Measurements from ENCODE around the gene ESRP2.

The ESRP2 gene

GRCh38 chr16:68227850-68228553, 7.9 kb downstream of the ESRP2 start:
- H3K27ac ChIP-seq = no peak overlapping the region
- DNase-seq (ENCODE audit: low read depth, low spot score) = no peak

GRCh38 chr16:68227183-68227793, 8.6 kb downstream of the ESRP2 start:
- DNase-seq (ENCODE audit: low read depth, low spot score) = no peak
- H3K27ac ChIP-seq = no peak overlapping the region

- H3K27ac ChIP-seq = no peak overlapping the region
- no peak for DNase-seq (ENCODE audit: low read depth, low spot score)
Measured at GRCh38 chr16:68226116-68226515, 9.8 kb downstream of the ESRP2 start.

- H3K27ac ChIP-seq = no peak overlapping the region
- DNase-seq (ENCODE audit: low read depth, low spot score) = no peak
Measured at GRCh38 chr16:68223072-68223471, 12.9 kb downstream of the ESRP2 start.

GRCh38 chr16:68219725-68220351, 16.1 kb downstream of the ESRP2 start:
- no peak overlapping the region for H3K27ac ChIP-seq
- no peak for DNase-seq (ENCODE audit: low read depth, low spot score)

- no peak overlapping the region for H3K27ac ChIP-seq
- DNase-seq (ENCODE audit: low read depth, low spot score) = no peak
Measured at GRCh38 chr16:68217506-68217905, 18.4 kb downstream of the ESRP2 start.

- H3K27ac ChIP-seq = no peak overlapping the region
- no peak for DNase-seq (ENCODE audit: low read depth, low spot score)
Measured at GRCh38 chr16:68216240-68216639, 19.7 kb downstream of the ESRP2 start.

- DNase-seq (ENCODE audit: low read depth, low spot score) = no peak
- H3K27ac ChIP-seq = no peak overlapping the region
Measured at GRCh38 chr16:68215302-68215701, 20.6 kb downstream of the ESRP2 start.

GRCh38 chr16:68214726-68215125, 21.2 kb downstream of the ESRP2 start:
- DNase-seq (ENCODE audit: low read depth, low spot score) = no peak
- no peak overlapping the region for H3K27ac ChIP-seq

- DNase-seq (ENCODE audit: low read depth, low spot score) = no peak
- no peak overlapping the region for H3K27ac ChIP-seq
Measured at GRCh38 chr16:68206245-68206644, 29.7 kb downstream of the ESRP2 start.

- no peak for DNase-seq (ENCODE audit: low read depth, low spot score)
Measured at GRCh38 chr16:68202091-68202519, 33.8 kb downstream of the ESRP2 start.

GRCh38 chr16:68200088-68200783, 35.7 kb downstream of the ESRP2 start:
- H3K27ac ChIP-seq = no peak overlapping the region
- DNase-seq (ENCODE audit: low read depth, low spot score) = no peak

More at GRCh38 chr16:68202091-68202519, 33.8 kb downstream of the ESRP2 start:
- no peak overlapping the region for H3K27ac ChIP-seq

GRCh38 chr16:68197250-68197649, 38.7 kb downstream of the ESRP2 start:
- no peak overlapping the region for H3K27ac ChIP-seq

GRCh38 chr16:68194251-68194650, 41.7 kb downstream of the ESRP2 start:
- DNase-seq (ENCODE audit: low read depth, low spot score) = no peak
- no peak overlapping the region for H3K27ac ChIP-seq

More at GRCh38 chr16:68197250-68197649, 38.7 kb downstream of the ESRP2 start:
- DNase-seq (ENCODE audit: low read depth, low spot score) = no peak

GRCh38 chr16:68190736-68191510, 45.0 kb downstream of the ESRP2 start:
- no peak overlapping the region for H3K27ac ChIP-seq
- DNase-seq (ENCODE audit: low read depth, low spot score) = no peak

GRCh38 chr16:68190081-68190480, 45.8 kb downstream of the ESRP2 start:
- no peak for DNase-seq (ENCODE audit: low read depth, low spot score)
- H3K27ac ChIP-seq = no peak overlapping the region

- DNase-seq (ENCODE audit: low read depth, low spot score) = no peak
- no peak overlapping the region for H3K27ac ChIP-seq
Measured at GRCh38 chr16:68188170-68188569, 47.8 kb downstream of the ESRP2 start.

GRCh38 chr16:68187505-68187904, 48.4 kb downstream of the ESRP2 start:
- DNase-seq (ENCODE audit: low read depth, low spot score) = no peak
- no peak overlapping the region for H3K27ac ChIP-seq

- no peak overlapping the region for H3K27ac ChIP-seq
- DNase-seq (ENCODE audit: low read depth, low spot score) = no peak
Measured at GRCh38 chr16:68186877-68187276, 49.0 kb downstream of the ESRP2 start.

- no peak for DNase-seq (ENCODE audit: low read depth, low spot score)
- H3K27ac ChIP-seq = no peak overlapping the region
Measured at GRCh38 chr16:68183046-68183445, 52.9 kb downstream of the ESRP2 start.
